Fibroblast of skin of right quadriceps (primary cell): ENCODE data around the gene PSMD6.

Experiments
- DNase-seq: peaks from one replicate; pipeline ENCODE4 v3.0.0-alpha.2; 2013

Gene PSMD6

GRCh38 chr3:63975723-63976122 lies 47.6 kb downstream of the PSMD6 start:
- peak; percentile 55 for DNase-seq

DNA sequence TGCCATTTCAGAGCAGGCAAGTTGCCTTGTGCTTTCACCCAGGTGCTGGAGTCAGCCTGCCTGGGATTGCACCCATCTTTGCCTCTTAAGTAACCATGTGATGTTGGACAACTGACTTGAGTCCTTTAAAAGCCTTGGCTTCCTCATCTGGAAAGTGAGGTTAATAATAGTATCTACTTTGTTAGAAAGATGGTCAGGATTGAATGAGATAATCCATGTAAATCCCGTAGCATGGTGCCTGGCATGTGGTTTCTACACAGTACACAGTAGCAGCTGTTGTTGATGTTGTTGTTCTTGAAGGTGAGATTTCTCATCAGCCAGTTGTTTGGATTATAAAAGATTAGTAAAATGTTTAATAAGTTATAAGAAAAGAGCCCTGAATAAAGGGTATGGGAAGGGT lies 48.8 kb downstream of the PSMD6 start:
- DNase-seq = no peak

- no peak for DNase-seq
Measured at GRCh38 chr3:63973406-63973805, 49.9 kb downstream of the PSMD6 start.

- no peak for DNase-seq
Measured at GRCh38 chr3:63972987-63973386, 50.3 kb downstream of the PSMD6 start.

- peak; percentile 79 for DNase-seq
Measured at GRCh38 chr3:63972196-63972595, 51.1 kb downstream of the PSMD6 start.

DNA sequence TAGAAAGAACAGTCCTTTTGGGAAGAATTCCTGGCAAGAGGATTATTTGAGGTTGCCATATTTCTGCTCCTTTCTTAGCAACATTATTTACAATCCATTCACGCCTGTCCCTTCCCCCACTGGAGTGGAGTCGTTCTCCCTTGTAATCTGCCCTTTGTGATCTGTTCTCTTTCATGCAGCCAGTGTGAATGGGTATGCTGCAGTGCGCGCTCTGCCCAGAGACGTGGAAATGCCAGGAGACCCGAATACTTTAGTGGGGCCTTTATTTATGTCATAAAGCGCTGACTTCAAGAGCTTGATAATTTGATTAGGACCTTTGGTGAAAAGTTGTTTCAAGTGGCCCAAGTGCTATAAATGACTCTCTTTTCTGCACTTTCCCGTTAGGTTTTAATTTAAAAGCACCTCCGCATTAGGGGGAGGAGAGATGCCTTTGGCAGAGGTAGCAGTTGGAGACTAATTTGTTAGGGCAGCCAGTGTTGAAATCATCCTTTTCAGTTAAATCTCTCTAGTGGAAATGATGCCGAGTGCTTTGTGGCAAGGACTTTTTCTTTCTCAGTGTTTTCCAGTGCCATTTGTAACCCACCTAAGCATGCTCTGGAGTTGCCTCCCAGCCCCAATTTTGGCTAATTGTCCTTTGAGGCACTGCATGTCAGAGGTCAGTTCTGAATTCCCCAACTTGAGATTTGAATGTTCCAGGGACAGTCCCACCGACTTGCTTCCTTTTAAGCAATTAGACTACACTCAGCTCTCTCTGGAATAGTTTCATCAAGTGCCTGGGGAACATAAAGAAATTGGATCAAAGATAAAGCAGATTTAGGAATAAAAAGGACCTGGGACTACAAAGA lies 52.4 kb downstream of the PSMD6 start:
- no peak for DNase-seq

- DNase-seq = no peak
Measured at GRCh38 chr3:63969876-63970275, 53.4 kb downstream of the PSMD6 start.

DNA sequence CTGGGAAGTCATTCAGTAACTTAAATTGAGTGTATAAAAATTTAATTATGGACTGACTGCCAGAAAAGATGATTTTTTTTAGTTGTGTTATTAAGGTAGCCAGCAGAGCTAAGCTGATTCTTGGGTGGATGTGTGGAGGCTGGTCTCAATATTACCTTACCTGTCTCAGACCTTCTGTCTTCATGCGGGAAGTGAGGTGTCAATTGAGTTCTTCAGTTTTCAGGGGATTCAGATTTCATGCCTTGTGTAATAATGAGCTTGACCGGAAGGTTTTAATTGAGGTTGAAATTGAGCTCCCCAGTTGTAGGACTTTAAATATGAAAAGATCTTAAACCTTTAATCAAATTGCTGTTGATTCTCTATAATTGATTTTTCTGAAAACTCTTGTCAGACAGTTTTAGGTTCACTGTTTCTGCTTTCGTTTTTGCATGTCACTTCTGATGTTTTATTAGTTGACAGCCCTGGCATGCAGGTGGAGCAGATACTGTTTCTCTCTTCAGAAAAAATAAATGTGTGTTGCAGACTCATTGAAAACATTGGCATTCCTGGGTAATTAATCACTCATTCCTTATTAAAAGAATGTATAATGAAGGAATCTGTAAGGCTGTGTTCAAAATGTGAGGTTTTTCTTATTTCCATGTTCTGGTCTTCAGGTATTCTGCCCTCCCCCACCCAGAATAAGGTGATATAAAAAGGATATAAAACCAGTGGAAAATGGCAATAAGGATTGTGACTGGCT lies 54.5 kb downstream of the PSMD6 start:
- peak; percentile 44 for DNase-seq

GRCh38 chr3:63967675-63968611 lies 55.4 kb downstream of the PSMD6 start:
- peak; percentile 54 for DNase-seq

DNA sequence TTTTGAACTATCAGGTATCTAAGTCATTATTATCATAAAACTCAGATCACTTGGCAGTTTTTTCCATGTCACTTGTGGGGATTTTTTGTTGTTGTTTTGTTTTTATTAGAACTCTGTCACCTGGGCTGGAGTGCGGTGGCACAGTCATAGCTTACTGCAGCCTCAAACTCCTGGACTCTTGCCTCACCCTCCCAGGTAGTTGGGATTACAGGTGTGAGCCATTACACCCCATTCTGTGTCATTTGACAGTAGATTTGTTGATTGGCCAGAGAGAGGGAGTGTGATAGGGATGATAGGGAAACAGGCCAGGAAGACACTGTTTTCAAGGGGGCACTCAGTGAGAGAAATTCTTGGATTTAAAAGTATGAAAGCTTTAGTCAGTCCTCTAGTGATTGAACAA lies 56.4 kb downstream of the PSMD6 start:
- DNase-seq = no peak

DNA sequence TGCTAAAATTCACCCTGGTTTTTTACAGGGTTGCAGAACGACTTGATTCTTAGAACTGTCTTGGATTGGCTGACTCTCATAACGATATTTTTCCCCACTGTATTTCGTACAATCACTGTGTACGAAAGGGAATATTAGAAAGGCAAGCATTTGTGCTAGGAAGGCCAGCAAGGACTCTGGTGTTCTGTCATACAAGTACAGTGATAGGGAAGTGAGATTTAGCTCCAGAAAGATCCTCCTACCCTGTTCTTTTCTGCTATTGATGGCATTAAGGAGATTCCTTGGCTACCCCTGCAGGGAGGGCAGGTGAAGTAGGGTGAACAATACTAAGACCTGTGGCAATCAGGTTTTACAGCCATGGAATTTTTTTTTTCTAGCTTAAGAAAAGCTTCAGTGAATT lies 57.3 kb downstream of the PSMD6 start:
- no peak for DNase-seq

GRCh38 chr3:63964681-63965485 lies 58.4 kb downstream of the PSMD6 start:
- DNase-seq = no peak

GRCh38 chr3:63963496-63963895 lies 59.8 kb downstream of the PSMD6 start:
- DNase-seq = no peak

DNA sequence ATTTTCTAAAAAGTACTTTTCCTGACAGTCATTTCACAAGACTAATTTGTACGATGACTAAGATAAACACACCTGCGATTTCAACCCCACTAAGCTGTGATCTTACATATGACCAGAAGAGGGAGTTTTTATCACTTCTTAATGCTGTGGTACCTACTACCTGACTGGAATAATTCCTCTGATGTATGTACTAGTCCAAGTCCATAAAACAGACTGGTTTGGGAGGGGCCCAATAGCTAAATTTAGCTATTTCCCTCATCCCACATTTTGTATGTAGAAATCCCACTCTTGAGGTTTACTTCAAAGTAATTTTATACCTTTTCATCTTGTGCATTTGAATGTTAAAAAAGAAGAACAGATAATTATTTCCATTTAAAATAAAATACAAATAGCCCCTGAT lies 61.4 kb downstream of the PSMD6 start:
- no peak for DNase-seq
